Suprapubic skin (tissue), 4 donors: ENCODE measurements around the gene ACAD10.

Source experiments
- POLR2A ChIP-seq, 2 donors: fragments of 450-650 bp; IDR thresholded peaks; one replicate each; pipeline ENCODE4 v1.6.1; 2017; ENCODE audit warnings: antibody characterized with exemption in 2 of 2, mild to moderate bottlenecking in 2 of 2, moderate library complexity in 2 of 2
- POLR2AphosphoS5 ChIP-seq, 3 donors: sonication (generic); formaldehyde crosslinking; IDR thresholded peaks; one replicate each; pipeline ENCODE4 v1.6.1; 2017; ENCODE audit warnings: antibody characterized with exemption in 3 of 3
- TF ChIP-seq, protein P1 (sequence below), 2 donors: fragments of 200-600 bp in 1 of 2; fragments of 450-650 bp in 1 of 2; sonication (generic) in 1 of 2; IDR thresholded peaks; one replicate each; pipeline ENCODE4 v1.5.1; 2016 to 2019; ENCODE audit warnings: antibody characterized with exemption in 2 of 2, mild to moderate bottlenecking in 1 of 2, moderate library complexity in 1 of 2

DNA sequence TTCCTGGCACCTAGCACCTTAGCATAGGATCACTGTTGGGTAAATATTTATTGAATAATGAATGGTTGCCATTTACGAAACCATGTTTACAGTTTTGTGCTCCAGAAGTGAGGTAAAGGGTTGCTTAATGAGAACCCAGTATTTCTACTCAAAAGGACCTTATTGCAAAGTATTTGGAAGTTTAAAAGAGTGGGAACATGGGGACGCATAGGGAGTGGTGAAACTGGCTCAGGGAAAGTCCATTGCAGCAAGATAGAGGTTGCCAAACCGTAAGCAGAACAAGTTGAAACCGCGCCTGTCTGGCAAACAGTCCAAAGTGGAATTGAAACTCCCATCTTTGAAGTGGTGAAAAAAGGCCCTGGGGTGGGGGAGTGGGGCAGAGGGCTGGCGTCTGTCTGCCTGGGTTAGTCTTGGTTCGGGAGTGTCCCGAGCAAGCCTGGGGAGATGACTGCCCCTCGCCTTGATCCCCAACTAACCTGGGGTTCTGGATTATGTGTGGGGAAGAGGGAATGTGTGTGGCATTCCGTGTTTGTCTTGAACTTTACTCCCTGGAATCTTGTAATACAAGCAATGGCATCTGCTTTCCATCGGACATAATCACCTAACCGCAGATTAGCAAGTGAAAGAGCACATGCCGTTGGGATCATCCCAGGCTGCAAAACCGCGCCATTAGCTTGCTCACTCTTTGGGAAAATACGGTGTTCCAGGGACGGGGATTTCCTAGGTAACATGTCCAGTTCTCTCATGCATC lies 88.1 kb downstream of the ACAD10 start:
- TF ChIP-seq, protein P1, sequence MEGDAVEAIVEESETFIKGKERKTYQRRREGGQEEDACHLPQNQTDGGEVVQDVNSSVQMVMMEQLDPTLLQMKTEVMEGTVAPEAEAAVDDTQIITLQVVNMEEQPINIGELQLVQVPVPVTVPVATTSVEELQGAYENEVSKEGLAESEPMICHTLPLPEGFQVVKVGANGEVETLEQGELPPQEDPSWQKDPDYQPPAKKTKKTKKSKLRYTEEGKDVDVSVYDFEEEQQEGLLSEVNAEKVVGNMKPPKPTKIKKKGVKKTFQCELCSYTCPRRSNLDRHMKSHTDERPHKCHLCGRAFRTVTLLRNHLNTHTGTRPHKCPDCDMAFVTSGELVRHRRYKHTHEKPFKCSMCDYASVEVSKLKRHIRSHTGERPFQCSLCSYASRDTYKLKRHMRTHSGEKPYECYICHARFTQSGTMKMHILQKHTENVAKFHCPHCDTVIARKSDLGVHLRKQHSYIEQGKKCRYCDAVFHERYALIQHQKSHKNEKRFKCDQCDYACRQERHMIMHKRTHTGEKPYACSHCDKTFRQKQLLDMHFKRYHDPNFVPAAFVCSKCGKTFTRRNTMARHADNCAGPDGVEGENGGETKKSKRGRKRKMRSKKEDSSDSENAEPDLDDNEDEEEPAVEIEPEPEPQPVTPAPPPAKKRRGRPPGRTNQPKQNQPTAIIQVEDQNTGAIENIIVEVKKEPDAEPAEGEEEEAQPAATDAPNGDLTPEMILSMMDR (IDR thresholded peaks at IDR 0.05): no peak
- TF ChIP-seq POLR2AphosphoS5 (IDR thresholded peaks at IDR 0.05) (peak in 2 of 3 donors; percentile 49 to 87), POLR2A (IDR thresholded peaks at IDR 0.05) (no peak)
